ENCODE measurements around the gene RECK. TPM values are rescaled to one million over a fixed set of nuclear protein-coding genes. Genes with fewer than 3 reads are reported as not detected.
"Not testable (repeated sequence)": the region's sequence is repeated elsewhere in the genome, so short reads cannot be mapped to it uniquely, and the experiment has no call there.

RECK gene
- total RNA-seq, 1 experiment from 2014 or later: 5.0 TPM

DNA sequence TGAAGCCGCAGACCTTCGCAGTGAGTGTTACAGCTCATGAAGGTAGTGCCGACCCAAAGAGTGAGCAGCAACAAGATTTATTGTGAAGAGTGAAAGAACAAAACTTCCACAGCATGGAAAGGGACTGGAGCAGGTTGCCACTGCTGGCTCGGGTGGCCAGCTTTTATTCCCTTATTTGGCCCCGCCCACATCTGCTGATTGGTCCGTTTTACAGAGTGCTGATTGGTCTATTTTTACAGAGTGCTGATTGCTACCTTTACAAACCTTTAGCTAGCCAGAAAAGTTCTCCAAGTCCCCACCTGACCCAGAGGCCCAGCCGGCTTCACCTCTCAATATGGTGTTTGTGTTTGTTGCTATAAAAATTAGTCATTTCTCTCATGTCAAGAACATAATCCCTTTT lies 49.7 kb downstream of the RECK start:
- H3K4me1 ChIP-seq (ENCODE audit: insufficient read depth, low read length): peaks cover 10% of the 10 kb centered on the region
- CTCF ChIA-PET: no interaction called here
- intact Hi-C loops (cut with micrococcal nuclease): no loop called here

DNA sequence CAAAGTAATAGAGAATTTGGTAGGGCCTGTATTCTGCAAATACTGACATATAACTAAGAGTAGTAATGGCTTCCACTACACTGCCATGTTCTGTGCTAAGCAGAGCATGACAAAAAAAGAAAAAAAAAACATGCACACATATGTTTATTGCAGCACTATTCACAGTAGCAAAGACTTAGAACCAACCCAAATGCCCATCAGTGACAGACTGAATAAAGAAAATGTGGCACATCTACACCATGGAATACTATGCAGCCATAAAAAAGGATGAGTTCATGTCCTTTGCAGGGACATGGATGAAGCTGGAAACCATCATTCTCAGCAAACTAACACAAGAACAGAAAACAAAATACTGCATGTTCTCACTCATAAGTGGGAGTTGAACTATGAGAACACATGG lies 50.3 kb downstream of the RECK start:
- H2AFZ ChIP-seq (ENCODE audit: low read length); CTCF ChIA-PET: not testable (repeated sequence)

More for the DNA sequence above, 49.7 kb downstream of the RECK start:
- H3K27ac ChIP-seq (ENCODE audit: low read length): no peak overlapping the region
- no TSS peak for BruUV-seq (replicated peaks)
- H3K4me3 ChIP-seq (ENCODE audit: low read length): no peak overlapping the region
- ATAC-seq (no peak), DNase-seq (no peak)
- TF ChIP-seq, protein P1, sequence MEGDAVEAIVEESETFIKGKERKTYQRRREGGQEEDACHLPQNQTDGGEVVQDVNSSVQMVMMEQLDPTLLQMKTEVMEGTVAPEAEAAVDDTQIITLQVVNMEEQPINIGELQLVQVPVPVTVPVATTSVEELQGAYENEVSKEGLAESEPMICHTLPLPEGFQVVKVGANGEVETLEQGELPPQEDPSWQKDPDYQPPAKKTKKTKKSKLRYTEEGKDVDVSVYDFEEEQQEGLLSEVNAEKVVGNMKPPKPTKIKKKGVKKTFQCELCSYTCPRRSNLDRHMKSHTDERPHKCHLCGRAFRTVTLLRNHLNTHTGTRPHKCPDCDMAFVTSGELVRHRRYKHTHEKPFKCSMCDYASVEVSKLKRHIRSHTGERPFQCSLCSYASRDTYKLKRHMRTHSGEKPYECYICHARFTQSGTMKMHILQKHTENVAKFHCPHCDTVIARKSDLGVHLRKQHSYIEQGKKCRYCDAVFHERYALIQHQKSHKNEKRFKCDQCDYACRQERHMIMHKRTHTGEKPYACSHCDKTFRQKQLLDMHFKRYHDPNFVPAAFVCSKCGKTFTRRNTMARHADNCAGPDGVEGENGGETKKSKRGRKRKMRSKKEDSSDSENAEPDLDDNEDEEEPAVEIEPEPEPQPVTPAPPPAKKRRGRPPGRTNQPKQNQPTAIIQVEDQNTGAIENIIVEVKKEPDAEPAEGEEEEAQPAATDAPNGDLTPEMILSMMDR (conservative IDR thresholded peaks at IDR 0.05; ENCODE audit: low read depth, low read length): no peak
- TF ChIP-seq EZH2phosphoT487 (IDR thresholded peaks at IDR 0.05; ENCODE audit: borderline replicate concordance, low read length) (no peak), EZH2 (IDR thresholded peaks at IDR 0.05; ENCODE audit: low read length, unreplicated experiment) (no peak)
- no peaks in the 10 kb centered on the region for H3F3A ChIP-seq (ENCODE audit: low read length, unreplicated experiment)
- H3K27me3 ChIP-seq (ENCODE audit: low read length): no peaks in the 10 kb centered on the region
- H3K4me2 ChIP-seq (ENCODE audit: low read length): no peak overlapping the region
- H3K9me2 ChIP-seq (replicated peaks; ENCODE audit: low read length): no peaks in the 10 kb centered on the region
- H3K36me3 ChIP-seq (ENCODE audit: low read depth, low read length): no peaks in the 10 kb centered on the region
- POLR2A ChIA-PET (ENCODE audit: unreplicated experiment): no interaction called here
- no peaks in the 10 kb centered on the region for H4K20me1 ChIP-seq (ENCODE audit: low read length)
- no peaks in the 10 kb centered on the region for H3K9me3 ChIP-seq (ENCODE audit: low read length)
- H3K79me2 ChIP-seq (ENCODE audit: low read length): no peaks in the 10 kb centered on the region
- H2AFZ ChIP-seq (ENCODE audit: low read length): no peak overlapping the region
- no peak overlapping the region for H3K9ac ChIP-seq (ENCODE audit: low read length)

GRCh38 chr9:36088020-36088419 lies 51.3 kb downstream of the RECK start:
- no peaks in the 10 kb centered on the region for H3F3A ChIP-seq (ENCODE audit: low read length, unreplicated experiment)
- no peaks in the 10 kb centered on the region for H3K9me3 ChIP-seq (ENCODE audit: low read length)
- H3K9me2 ChIP-seq (replicated peaks; ENCODE audit: low read length): no peaks in the 10 kb centered on the region
- H3K9ac ChIP-seq (ENCODE audit: low read length): no peak overlapping the region
- H3K27me3 ChIP-seq (ENCODE audit: low read length): no peaks in the 10 kb centered on the region
- H3K4me3 ChIP-seq (ENCODE audit: low read length): no peak overlapping the region
- H3K79me2 ChIP-seq (ENCODE audit: low read length): no peaks in the 10 kb centered on the region
- intact Hi-C loops (cut with micrococcal nuclease): no loop called here
- ChIA-PET CTCF (no interaction called here), POLR2A (ENCODE audit: unreplicated experiment) (no interaction called here)
- BruUV-seq (replicated peaks): no TSS peak
- TF ChIP-seq EZH2phosphoT487 (IDR thresholded peaks at IDR 0.05; ENCODE audit: borderline replicate concordance, low read length) (no peak), EZH2 (IDR thresholded peaks at IDR 0.05; ENCODE audit: low read length, unreplicated experiment) (no peak)
- TF ChIP-seq, protein P1 (conservative IDR thresholded peaks at IDR 0.05; ENCODE audit: low read depth, low read length): no peak
- H3K4me1 ChIP-seq (ENCODE audit: insufficient read depth, low read length): peaks cover 16% of the 10 kb centered on the region
- no peak overlapping the region for H3K27ac ChIP-seq (ENCODE audit: low read length)
- DNase-seq (no peak), ATAC-seq (no peak)
- no peak overlapping the region for H2AFZ ChIP-seq (ENCODE audit: low read length)
- no peak overlapping the region for H3K4me2 ChIP-seq (ENCODE audit: low read length)
- H3K36me3 ChIP-seq (ENCODE audit: low read depth, low read length): no peaks in the 10 kb centered on the region
- H4K20me1 ChIP-seq (ENCODE audit: low read length): no peaks in the 10 kb centered on the region

More for the DNA sequence above, 50.3 kb downstream of the RECK start:
- intact Hi-C loops (cut with micrococcal nuclease); BruUV-seq (replicated peaks); H3K27me3 ChIP-seq (ENCODE audit: low read length); DNase-seq; H3K9me3 ChIP-seq (ENCODE audit: low read length); H3K4me3 ChIP-seq (ENCODE audit: low read length); H4K20me1 ChIP-seq (ENCODE audit: low read length); H3K9ac ChIP-seq (ENCODE audit: low read length); H3K36me3 ChIP-seq (ENCODE audit: low read depth, low read length); H3K4me2 ChIP-seq (ENCODE audit: low read length); POLR2A ChIA-PET (ENCODE audit: unreplicated experiment); ATAC-seq; H3K79me2 ChIP-seq (ENCODE audit: low read length); H3K9me2 ChIP-seq (replicated peaks; ENCODE audit: low read length); H3K27ac ChIP-seq (ENCODE audit: low read length); H3F3A ChIP-seq (ENCODE audit: low read length, unreplicated experiment): not testable (repeated sequence)
- H3K4me1 ChIP-seq (ENCODE audit: insufficient read depth, low read length): peaks cover 16% of the 10 kb centered on the region

All from PC-3 (cell line).